NCI-H2227 treated with DMSO at 0.1 percent for 48 hours (cell line): ENCODE measurements around the gene EFNB2.
A peak's percentile ranks its signal among the peaks of the same experiment; 100 is the strongest.

Experiments used
- DNase-seq: peaks from one replicate; lab custom pipeline; 2025; lab: John Stamatoyannopoulos, UW

EFNB2 gene

GRCh38 chr13:106449096-106449495, 86.4 kb downstream of the EFNB2 start:
- no peak for DNase-seq

- no peak for DNase-seq
These were observed 89.5 kb downstream of the EFNB2 start for GRCh38 chr13:106445996-106446395.

- DNase-seq: peak; percentile 78
These were observed 91.7 kb downstream of the EFNB2 start for GRCh38 chr13:106443607-106444322.

- DNase-seq: no peak
These were observed 94.6 kb downstream of the EFNB2 start for GRCh38 chr13:106440866-106441265.
